Mesenchymal stem cell (in vitro differentiated cells and primary cell): ENCODE results near the gene RFTN1.

Experiments used
- DNase-seq: peaks from one replicate; pipeline ENCODE4 v3.0.0-alpha.2; 2013
- H2AFZ ChIP-seq: one replicate; pipeline ENCODE4 v1.6.1; 2013; ENCODE audit warnings: low read depth, mild to moderate bottlenecking, control low read depth, inconsistent platforms, low read length, moderate library complexity
- H2AK5ac ChIP-seq: 2 replicates; pipeline ENCODE4 v1.6.1; 2013; ENCODE audit warnings: low read length, moderate library complexity, mild to moderate bottlenecking, inconsistent platforms; ENCODE audit not compliant: severe bottlenecking
- H2BK120ac ChIP-seq: one replicate; pipeline ENCODE4 v1.6.1; 2013; ENCODE audit warnings: low read depth, mild to moderate bottlenecking, inconsistent platforms, low read length, moderate library complexity
- H2BK12ac ChIP-seq, 2 experiments: one replicate each; pipeline ENCODE4 v1.6.1; 2013; ENCODE audit warnings: inconsistent platforms in 2 of 2, low read length in 2 of 2, mild to moderate bottlenecking in 2 of 2, moderate library complexity in 2 of 2, control low read depth in 1 of 2
- H2BK15ac ChIP-seq: one replicate; pipeline ENCODE4 v1.6.1; 2013; ENCODE audit warnings: mild to moderate bottlenecking, low read depth, inconsistent platforms; ENCODE audit not compliant: poor library complexity, severe bottlenecking
- H2BK5ac ChIP-seq: 2 replicates; pipeline ENCODE4 v1.6.1; 2013; ENCODE audit warnings: low read depth, mild to moderate bottlenecking, low read length, control low read depth, inconsistent platforms; ENCODE audit not compliant: poor library complexity, severe bottlenecking
- H3K14ac ChIP-seq, 2 experiments: one replicate each; pipeline ENCODE4 v1.6.1; 2013; ENCODE audit warnings: inconsistent platforms in 2 of 2, low read length in 2 of 2, control low read depth in 1 of 2, mild to moderate bottlenecking in 1 of 2, moderate library complexity in 1 of 2
- H3K18ac ChIP-seq, 2 experiments: one replicate each; pipeline ENCODE4 v1.6.1; 2013; ENCODE audit warnings: inconsistent platforms in 2 of 2, low read length in 2 of 2, control low read depth in 1 of 2, low read depth in 1 of 2, mild to moderate bottlenecking in 1 of 2
- H3K23ac ChIP-seq, 2 experiments: one replicate each; pipeline ENCODE4 v1.6.1; 2013; ENCODE audit warnings: inconsistent platforms in 2 of 2, low read length in 2 of 2, mild to moderate bottlenecking in 2 of 2, moderate library complexity in 2 of 2, control low read depth in 1 of 2
- H3K27ac ChIP-seq: 2 replicates; pipeline ENCODE4 v1.5.1; 2013; ENCODE audit warnings: mild to moderate bottlenecking, moderate library complexity, low read length, control low read depth, inconsistent platforms; ENCODE audit not compliant: poor library complexity, severe bottlenecking
- H3K27me3 ChIP-seq, 2 experiments: 2 replicates each; pipeline versions ENCODE4 v1.6.1 to v1.7.0; 2013; ENCODE audit warnings: low read length in 2 of 2, mild to moderate bottlenecking in 2 of 2, moderate library complexity in 2 of 2, control low read depth in 1 of 2, inconsistent platforms in 1 of 2; ENCODE audit not compliant: control insufficient read depth in 1 of 2, insufficient read depth in 1 of 2
- H3K36me3 ChIP-seq, 2 experiments: 2 replicates each; pipeline versions ENCODE4 v1.6.1 to v1.7.0; 2013; ENCODE audit warnings: low read length in 2 of 2, control low read depth in 1 of 2, inconsistent platforms in 1 of 2, low read depth in 1 of 2, mild to moderate bottlenecking in 1 of 2; ENCODE audit not compliant: insufficient read depth in 2 of 2, control insufficient read depth in 1 of 2
- H3K4ac ChIP-seq, 2 experiments: one replicate each; pipeline ENCODE4 v1.6.1; 2013; ENCODE audit warnings: inconsistent platforms in 2 of 2, low read length in 2 of 2, mild to moderate bottlenecking in 2 of 2, moderate library complexity in 2 of 2, control low read depth in 1 of 2, low read depth in 1 of 2
- H3K4me1 ChIP-seq: 2 replicates; pipeline ENCODE4 v1.6.1; 2013; ENCODE audit warnings: low read depth, low read length, control low read depth; ENCODE audit not compliant: control insufficient read depth, insufficient read depth
- H3K4me2 ChIP-seq: 2 replicates; pipeline ENCODE4 v1.6.1; 2013; ENCODE audit warnings: low read length, mild to moderate bottlenecking, inconsistent platforms; ENCODE audit not compliant: poor library complexity, severe bottlenecking
- H3K4me3 ChIP-seq, 2 experiments: 2 replicates each; pipeline versions ENCODE4 v1.5.1 to v1.7.0; 2013; ENCODE audit warnings: low read length in 2 of 2, mild to moderate bottlenecking in 2 of 2, control low read depth in 1 of 2, low read depth in 1 of 2; ENCODE audit not compliant: insufficient read depth in 1 of 2
- H3K79me1 ChIP-seq: replicated peaks from 2 replicates; pipeline ENCODE4 v1.6.1; 2013; ENCODE audit warnings: mild to moderate bottlenecking, control low read depth, low read length, inconsistent platforms; ENCODE audit not compliant: poor library complexity, severe bottlenecking
- H3K9ac ChIP-seq: 2 replicates; pipeline ENCODE4 v1.7.0; 2013; ENCODE audit warnings: mild to moderate bottlenecking, low read length, moderate library complexity
- H3K9me3 ChIP-seq: 2 replicates; pipeline ENCODE4 v1.7.0; 2013; ENCODE audit warnings: mild to moderate bottlenecking, low read length; ENCODE audit not compliant: control insufficient read depth
- H4K8ac ChIP-seq: one replicate; pipeline ENCODE4 v1.6.1; 2013; ENCODE audit warnings: inconsistent platforms, mild to moderate bottlenecking, low read length, moderate library complexity
- H4K91ac ChIP-seq: one replicate; pipeline ENCODE4 v1.6.1; 2013; ENCODE audit warnings: mild to moderate bottlenecking, low read length, inconsistent platforms
- WGBS: methylation state at CpG from one replicate; pipeline ENCODE4 v1.1.7; 2013; ENCODE audit warnings: mixed read lengths; 5-methylcytosine and 5-hydroxymethylcytosine counted together

The RFTN1 gene

DNA sequence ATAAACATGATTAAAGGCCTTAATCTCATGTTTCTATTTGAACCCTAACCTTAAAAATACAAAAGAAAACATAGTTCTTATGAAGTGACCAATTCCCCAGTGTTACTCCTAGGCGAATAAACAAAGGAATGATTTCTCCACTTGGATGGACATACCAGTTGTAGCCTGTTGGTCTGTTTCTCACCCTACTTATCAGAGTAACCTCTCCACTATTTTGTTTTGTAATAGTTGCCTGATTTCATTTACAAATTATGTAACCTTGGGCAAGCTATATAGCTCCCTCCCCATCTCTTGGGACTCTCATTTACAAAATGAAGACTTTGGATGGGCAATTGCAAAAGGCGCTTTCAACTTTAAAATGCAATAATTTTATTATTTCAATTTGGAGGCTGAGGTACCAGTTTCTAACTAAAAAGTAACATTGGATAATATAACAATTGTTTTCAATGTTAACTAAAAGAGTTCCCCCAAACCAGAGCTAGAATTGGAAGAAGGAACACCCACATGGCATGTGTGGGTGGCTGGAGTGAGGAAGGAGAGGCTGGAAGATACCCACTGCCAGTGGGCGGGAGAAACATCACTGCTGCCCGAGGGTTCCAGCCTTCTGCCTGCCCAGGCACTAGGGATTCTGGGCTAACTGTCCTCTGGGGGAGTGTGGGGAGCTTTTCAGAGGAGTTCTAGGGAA is 74.2 kb downstream of the RFTN1 start:
- Histone ChIP-seq H4K8ac (peak overlapping the region; percentile 21), H3K18ac (peak overlapping the region in 1 of 2 experiments; percentile 46), H3K4me1 (peaks cover under 1% of the 10 kb centered on the region), H3K4me2 (no peak overlapping the region), H3K9me3 (no peaks in the 10 kb centered on the region), H3K27me3 (no peaks in the 10 kb centered on the region), H3K36me3 (peaks cover 0 to under 1% of the 10 kb centered on the region in 2 experiments), H3K9ac (peak overlapping the region; percentile 48), H3K23ac (no peak overlapping the region), H2AK5ac (no peak overlapping the region), H3K4me3 (peak overlapping the region in 1 of 2 experiments; percentile 29), H3K27ac (no peak overlapping the region), H2BK12ac (peak overlapping the region in 1 of 2 experiments; percentile 29), H2BK15ac (peak overlapping the region; percentile 15), H2BK120ac (no peak overlapping the region), H3K4ac (no peak overlapping the region), H3K79me1 (peaks cover 22% of the 10 kb centered on the region), H4K91ac (peak overlapping the region; percentile 47), H2AFZ (no peak overlapping the region), H2BK5ac (no peak overlapping the region), H3K14ac (no peak overlapping the region)
- WGBS = 94% methylated on average over 3 of the region's 4 CpGs
- DNase-seq = no peak

DNA sequence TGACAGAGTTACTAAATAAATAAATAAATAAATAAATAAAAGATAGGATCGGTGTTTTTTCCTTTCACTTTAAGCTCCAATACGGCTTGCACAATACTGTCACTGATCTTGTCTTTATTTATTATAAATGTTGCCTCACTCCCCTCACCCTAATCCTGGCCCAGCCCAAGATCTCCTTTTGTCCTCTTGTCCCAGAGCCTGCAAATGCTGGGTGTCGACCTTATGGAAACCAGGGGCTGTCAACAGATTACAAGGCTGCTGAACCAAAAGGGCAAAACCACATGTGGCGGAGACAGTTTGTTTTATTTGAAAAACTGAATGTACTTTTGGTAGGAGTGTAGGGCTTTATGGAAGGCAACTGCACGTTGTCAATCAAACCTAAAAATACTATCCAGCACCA is 75.9 kb downstream of the RFTN1 start:
- no peak overlapping the region for H3K23ac ChIP-seq
- DNase-seq = no peak
- H3K9me3 ChIP-seq = no peaks in the 10 kb centered on the region
- H2BK120ac ChIP-seq = no peak overlapping the region
- H2BK5ac ChIP-seq = no peak overlapping the region
- no peak overlapping the region for H2BK15ac ChIP-seq
- 87% methylated on average over 4 of the region's 5 CpGs for WGBS
- H2BK12ac ChIP-seq = no peak overlapping the region
- no peak overlapping the region for H3K27ac ChIP-seq
- H3K9ac ChIP-seq = peak overlapping the region; percentile 55
- H3K4me2 ChIP-seq = no peak overlapping the region
- H3K18ac ChIP-seq = no peak overlapping the region
- peak overlapping the region in 1 of 2 experiments; percentile 65 for H3K4me3 ChIP-seq
- no peak overlapping the region for H4K8ac ChIP-seq
- no peaks in the 10 kb centered on the region for H3K4me1 ChIP-seq
- H2AFZ ChIP-seq = no peak overlapping the region
- peaks cover 5 to 12% of the 10 kb centered on the region in 2 experiments for H3K36me3 ChIP-seq
- H3K79me1 ChIP-seq = peaks cover 25% of the 10 kb centered on the region
- H3K27me3 ChIP-seq = no peaks in the 10 kb centered on the region
- no peak overlapping the region for H3K4ac ChIP-seq
- H3K14ac ChIP-seq = no peak overlapping the region
- no peak overlapping the region for H4K91ac ChIP-seq
- no peak overlapping the region for H2AK5ac ChIP-seq

DNA sequence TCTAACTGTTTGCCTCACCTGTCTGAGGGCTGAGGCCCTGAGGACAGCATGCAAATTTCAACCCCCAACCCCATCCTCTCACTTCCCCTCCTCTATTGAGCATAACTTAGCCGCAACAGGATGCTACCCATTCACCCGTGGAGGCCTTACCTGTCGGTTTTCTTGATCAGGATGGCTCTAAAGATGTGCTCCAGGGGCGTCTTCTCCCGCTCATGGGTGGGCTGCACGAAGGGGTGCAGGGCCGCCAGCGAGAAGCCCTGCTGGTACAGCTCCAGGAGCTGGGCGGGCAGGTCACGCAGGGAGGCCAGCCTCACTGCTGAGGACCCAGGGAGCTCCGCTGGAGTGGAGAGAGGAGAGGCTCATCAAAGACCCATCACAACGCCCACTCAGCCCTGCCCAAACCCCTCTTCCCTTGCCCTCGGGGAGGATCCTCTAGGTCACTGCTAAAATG is 79.8 kb downstream of the RFTN1 start:
- Histone ChIP-seq H3K9ac (no peak overlapping the region), H3K4ac (no peak overlapping the region), H4K8ac (no peak overlapping the region), H3K27me3 (no peaks in the 10 kb centered on the region), H3K4me2 (no peak overlapping the region), H3K14ac (no peak overlapping the region), H2BK12ac (no peak overlapping the region), H2BK15ac (no peak overlapping the region), H2BK120ac (no peak overlapping the region), H3K4me3 (no peak overlapping the region), H2AK5ac (no peak overlapping the region), H2BK5ac (no peak overlapping the region), H3K9me3 (no peaks in the 10 kb centered on the region), H3K79me1 (peaks cover 23% of the 10 kb centered on the region), H4K91ac (no peak overlapping the region), H2AFZ (no peak overlapping the region), H3K36me3 (peaks cover 18 to 35% of the 10 kb centered on the region in 2 experiments), H3K4me1 (peaks cover 1% of the 10 kb centered on the region), H3K27ac (no peak overlapping the region), H3K18ac (no peak overlapping the region), H3K23ac (no peak overlapping the region)
- WGBS = 92% methylated on average over 13 of the region's 13 CpGs
- no peak for DNase-seq

DNA sequence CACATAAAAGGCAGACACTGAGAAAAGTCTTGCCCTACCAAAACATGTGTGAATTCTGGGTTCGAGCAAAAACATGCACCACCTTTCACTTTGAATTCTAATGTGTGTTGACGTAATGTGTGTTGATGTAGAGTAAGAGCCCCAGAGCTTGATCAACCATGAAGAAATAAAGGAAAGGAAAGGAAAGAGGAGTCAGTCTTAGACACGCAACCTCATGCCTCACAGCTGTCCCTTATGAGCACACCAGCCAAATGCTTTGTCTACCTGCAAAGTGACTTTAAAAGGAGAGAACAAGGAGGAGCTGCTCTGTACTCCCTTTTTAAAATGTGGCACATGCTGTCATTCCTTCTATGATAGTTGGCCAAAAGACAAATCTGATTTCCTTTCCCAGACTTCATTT is 80.8 kb downstream of the RFTN1 start:
- no peaks in the 10 kb centered on the region for H3K27me3 ChIP-seq
- no peak overlapping the region for H2BK12ac ChIP-seq
- WGBS = 71% methylated on average over 2 of the region's 3 CpGs
- H3K4me2 ChIP-seq = no peak overlapping the region
- H3K27ac ChIP-seq = no peak overlapping the region
- H3K23ac ChIP-seq = no peak overlapping the region
- peaks cover 2% of the 10 kb centered on the region for H3K4me1 ChIP-seq
- H3K4ac ChIP-seq = no peak overlapping the region
- H3K14ac ChIP-seq = no peak overlapping the region
- no peaks in the 10 kb centered on the region for H3K9me3 ChIP-seq
- no peak overlapping the region for H4K91ac ChIP-seq
- H2BK15ac ChIP-seq = no peak overlapping the region
- no peak overlapping the region for H3K9ac ChIP-seq
- no peak overlapping the region for H2AFZ ChIP-seq
- peaks cover 18 to 35% of the 10 kb centered on the region in 2 experiments for H3K36me3 ChIP-seq
- H2BK120ac ChIP-seq = no peak overlapping the region
- H3K4me3 ChIP-seq = no peak overlapping the region
- no peak overlapping the region for H2BK5ac ChIP-seq
- no peak overlapping the region for H4K8ac ChIP-seq
- no peak overlapping the region for H3K18ac ChIP-seq
- no peak overlapping the region for H2AK5ac ChIP-seq
- DNase-seq = no peak
- peaks cover 22% of the 10 kb centered on the region for H3K79me1 ChIP-seq
